ENCODE data around the gene RFC2.
A peak's percentile ranks its signal among the peaks of the same experiment; 100 is the strongest.
"Not testable (repeated sequence)": the region's sequence is repeated elsewhere in the genome, so short reads cannot be mapped to it uniquely, and the experiment has no call there.

Gene RFC2

GRCh38 chr7:74215921-74216320 is 38.3 kb downstream of the RFC2 start:
- no peak for DNase-seq

GRCh38 chr7:74214816-74215630 is 39.2 kb downstream of the RFC2 start:
- DNase-seq = no peak

GRCh38 chr7:74212661-74213060 is 41.5 kb downstream of the RFC2 start:
- no peak for DNase-seq

GRCh38 chr7:74208241-74208640 is 46.0 kb downstream of the RFC2 start:
- DNase-seq = not testable (repeated sequence)

GRCh38 chr7:74207586-74207985 is 46.6 kb downstream of the RFC2 start:
- no peak for DNase-seq

- DNase-seq = peak; percentile 88 to 91
Measured at GRCh38 chr7:74206589-74207120, 47.5 kb downstream of the RFC2 start.

GRCh38 chr7:74206052-74206451 is 48.1 kb downstream of the RFC2 start:
- not testable (repeated sequence) for DNase-seq

GRCh38 chr7:74203956-74204618 is 50.1 kb downstream of the RFC2 start:
- no peak for DNase-seq

- DNase-seq = no peak
Measured at GRCh38 chr7:74202841-74203556, 51.2 kb downstream of the RFC2 start.

- DNase-seq = no peak
Measured at GRCh38 chr7:74199551-74200355, 54.4 kb downstream of the RFC2 start.

- DNase-seq = no peak
Measured at GRCh38 chr7:74197449-74198124, 56.6 kb downstream of the RFC2 start.

- not testable (repeated sequence) for DNase-seq
Measured at GRCh38 chr7:74195968-74196654, 58.1 kb downstream of the RFC2 start.

GRCh38 chr7:74195139-74195860 is 58.9 kb downstream of the RFC2 start:
- DNase-seq = not testable (repeated sequence)

GRCh38 chr7:74194686-74195085 is 59.5 kb downstream of the RFC2 start:
- no peak for DNase-seq

GRCh38 chr7:74193913-74194312 is 60.3 kb downstream of the RFC2 start:
- DNase-seq = no peak

GRCh38 chr7:74193054-74193453 is 61.1 kb downstream of the RFC2 start:
- DNase-seq = no peak

GRCh38 chr7:74191231-74191630 is 63.0 kb downstream of the RFC2 start:
- no peak for DNase-seq

GRCh38 chr7:74190259-74190658 is 63.9 kb downstream of the RFC2 start:
- no peak for DNase-seq

GRCh38 chr7:74187915-74188675 is 66.1 kb downstream of the RFC2 start:
- DNase-seq = no peak

GRCh38 chr7:74185636-74186035 is 68.6 kb downstream of the RFC2 start:
- DNase-seq = no peak

All from activated T-cell treated with anti-CD3 and anti-CD28 coated beads, Interleukin-2, amount 50 U/mL, for 48 hours (primary cell).